Dermis microvascular lymphatic vessel endothelial cell (primary cell): ENCODE measurements around the gene UFC1. TPM values are rescaled to one million over a fixed set of nuclear protein-coding genes. Genes with fewer than 3 reads are reported as not detected.

Source experiments
- DNase-seq, 2 donors: peaks; one replicate each; pipeline versions ENCODE4 v3.0.0 to v3.0.0-alpha.2; 2010; ENCODE audit warnings: low read depth in 2 of 2
- total RNA-seq: library from RNA; depleted of rRNA; stranded (reverse); fragments of >200 nt; gene quantifications from 2 replicates; pipeline ENCODE4 v1.2.1, GENCODE V29; 2014

Gene UFC1
- total RNA-seq, 1 donor from 2014 or later: 108 TPM

DNA sequence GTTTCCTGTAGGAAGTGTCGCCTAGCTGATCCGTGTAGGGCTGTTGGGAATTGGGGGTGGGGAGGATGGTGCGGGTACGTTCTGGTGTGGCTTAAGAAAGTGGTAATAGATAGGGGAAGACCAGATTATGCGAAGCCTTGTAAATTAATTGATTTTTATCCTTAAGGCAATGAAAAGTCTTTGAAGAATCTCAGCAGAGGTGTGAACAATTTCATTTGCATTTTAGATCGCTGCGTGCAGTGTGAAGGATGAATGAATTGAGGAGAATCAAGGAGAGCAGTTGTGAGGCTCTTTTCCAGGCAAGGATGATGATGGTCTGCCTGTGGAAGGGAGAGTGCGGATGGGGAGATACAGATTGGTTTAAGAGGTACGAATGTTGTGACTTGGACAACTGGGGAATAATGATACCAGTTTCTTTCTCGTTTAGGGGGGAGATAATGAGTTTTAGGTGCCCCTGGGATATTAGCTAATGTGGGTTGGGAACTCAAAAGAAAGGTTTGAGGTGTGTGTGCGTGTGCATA is 20.5 kb upstream of the UFC1 start:
- DNase-seq: peak in 1 of 2 donors; percentile 17

DNA sequence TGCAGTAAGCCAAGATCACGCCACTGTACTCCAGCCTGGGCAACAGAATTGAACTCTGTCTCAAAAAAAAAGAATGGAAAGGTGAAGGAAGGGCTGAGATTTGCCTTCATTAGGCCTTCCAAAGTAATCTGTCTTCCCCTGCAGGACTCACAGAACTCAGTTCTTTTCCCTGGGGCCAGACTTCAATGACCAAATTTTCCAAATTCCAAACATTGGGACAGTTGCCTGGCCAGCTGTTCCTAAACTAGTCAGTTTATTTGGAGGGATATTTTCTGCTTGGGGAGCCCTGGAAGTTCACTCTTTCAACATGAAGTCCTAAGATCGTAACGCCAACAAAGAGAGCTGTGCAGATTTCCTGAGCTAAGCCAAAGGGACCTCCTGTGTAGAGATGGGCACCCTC is 15.9 kb upstream of the UFC1 start:
- no peak for DNase-seq

DNA sequence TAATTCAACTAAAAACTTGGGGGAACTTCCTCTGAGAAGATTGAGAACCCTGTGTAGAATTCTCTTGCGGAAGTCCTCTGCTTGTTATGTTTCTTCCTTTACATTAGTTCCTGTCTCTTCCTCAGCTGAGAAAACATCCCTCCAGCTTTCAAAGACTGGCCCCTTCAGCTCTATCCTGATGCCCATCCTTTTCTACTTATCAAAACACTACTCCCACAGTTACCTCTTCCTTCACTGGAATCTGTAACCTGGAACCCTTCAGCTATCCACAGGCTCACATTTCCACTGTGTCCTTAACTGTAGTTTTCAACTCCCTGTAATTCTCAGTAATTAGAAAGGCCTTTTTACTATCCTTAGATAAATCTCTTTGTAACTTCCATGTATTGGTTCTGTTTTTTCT is 15.3 kb upstream of the UFC1 start:
- no peak for DNase-seq

DNA sequence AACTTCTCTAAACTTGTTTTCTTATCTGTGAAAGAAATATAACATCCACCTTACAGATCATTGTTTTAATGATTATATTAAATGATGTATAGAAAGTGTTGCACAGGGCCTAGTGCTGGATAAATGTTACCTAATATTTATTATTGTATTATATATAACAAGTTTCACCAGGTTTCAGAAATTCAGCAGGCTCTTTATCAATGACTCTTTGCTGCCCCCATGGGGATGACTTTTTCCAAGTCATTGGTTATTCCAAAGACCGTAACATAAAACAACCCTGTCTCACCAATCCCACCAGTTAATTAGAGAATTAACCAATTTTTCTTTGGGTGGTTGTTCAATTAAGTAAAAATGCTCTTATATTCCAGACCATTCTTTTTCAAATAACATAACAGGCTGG is 14.0 kb upstream of the UFC1 start:
- peak; percentile 66 to 74 for DNase-seq

DNA sequence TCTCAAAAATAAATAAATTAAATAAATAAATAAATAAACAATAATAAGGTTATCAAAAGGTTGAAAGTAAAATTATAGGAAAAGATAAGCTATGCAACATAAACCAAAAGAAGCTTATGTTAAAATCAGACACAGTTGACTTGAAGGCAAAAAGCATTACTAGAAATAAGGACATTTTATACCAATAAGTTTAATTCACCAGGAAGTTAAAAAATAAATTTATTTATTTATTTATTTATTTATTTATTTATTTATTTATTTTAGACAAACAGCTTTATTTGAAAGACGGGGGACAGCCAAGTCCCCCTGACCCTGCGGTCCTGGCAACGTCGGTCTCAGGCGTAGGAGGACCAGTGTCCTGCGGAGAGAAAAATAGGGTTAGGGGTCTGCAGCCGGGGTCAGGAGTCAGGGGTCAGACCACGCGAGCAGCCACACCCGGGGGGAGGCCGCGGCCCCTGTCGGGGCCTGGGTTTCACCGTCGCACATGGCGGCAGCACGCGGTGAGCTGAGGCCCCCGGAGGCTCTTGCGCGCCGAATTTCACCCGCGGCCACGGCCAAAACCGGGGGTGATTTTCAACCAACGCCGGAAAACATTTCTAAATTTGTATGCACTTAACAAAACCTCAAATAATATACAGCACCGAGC is 12.9 kb upstream of the UFC1 start:
- DNase-seq: no peak

DNA sequence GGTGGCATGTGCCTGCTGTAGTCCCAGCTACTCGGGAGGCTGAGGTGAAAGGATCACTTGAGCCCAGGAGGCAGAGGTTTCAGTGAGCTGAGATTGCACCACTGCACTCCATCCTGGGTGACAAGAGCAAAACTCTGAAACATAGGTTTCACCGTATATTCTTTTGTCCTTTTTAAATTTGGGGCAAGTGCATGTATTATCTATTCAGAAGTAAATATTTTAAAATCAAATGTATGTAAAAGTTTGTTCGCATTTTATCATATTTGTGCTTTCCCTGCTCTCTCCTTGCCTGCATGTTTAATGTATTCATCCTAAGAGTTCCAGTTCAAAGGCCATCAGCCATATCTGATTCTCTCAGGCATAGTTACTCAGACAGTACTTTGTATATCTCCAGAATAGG is 7.9 kb upstream of the UFC1 start:
- DNase-seq: no peak

DNA sequence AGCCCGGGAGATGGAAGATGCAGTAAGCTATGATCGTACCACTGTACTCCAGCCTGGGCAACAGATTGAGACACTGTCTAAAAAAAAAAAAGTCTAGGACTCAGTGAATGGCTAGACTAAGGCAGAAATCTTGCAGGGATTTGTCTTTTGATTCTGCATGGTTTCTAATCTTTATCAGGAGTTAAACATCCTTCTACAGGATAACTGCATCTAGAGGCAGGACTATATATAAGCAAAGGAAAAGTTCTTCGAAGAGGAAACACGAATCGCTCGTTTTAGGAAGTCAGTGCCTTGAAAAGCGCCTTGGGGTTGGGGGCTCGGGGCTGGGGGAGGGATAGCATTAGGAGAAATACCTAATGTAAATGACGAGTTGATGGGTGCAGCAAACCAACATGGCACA is 602 bp upstream of the UFC1 start:
- DNase-seq: no peak

DNA sequence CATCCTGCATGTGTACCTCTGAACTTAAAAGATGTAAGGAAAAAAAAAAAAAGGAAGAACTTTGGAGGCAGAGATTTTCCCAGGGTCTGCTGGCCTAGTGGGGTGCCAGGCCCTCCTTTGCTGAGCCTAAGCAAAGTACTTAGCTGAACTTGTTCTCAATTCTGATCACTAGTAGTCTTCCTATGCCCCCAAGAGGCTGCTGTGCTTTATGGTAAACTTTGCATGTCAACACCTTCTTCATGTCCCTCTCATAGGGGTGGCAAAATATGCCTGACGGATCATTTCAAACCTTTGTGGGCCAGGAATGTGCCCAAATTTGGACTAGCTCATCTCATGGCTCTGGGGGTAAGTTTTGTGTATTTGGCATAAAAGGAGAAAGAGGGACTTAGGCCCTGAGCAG is 4.1 kb downstream of the UFC1 start:
- DNase-seq: no peak

DNA sequence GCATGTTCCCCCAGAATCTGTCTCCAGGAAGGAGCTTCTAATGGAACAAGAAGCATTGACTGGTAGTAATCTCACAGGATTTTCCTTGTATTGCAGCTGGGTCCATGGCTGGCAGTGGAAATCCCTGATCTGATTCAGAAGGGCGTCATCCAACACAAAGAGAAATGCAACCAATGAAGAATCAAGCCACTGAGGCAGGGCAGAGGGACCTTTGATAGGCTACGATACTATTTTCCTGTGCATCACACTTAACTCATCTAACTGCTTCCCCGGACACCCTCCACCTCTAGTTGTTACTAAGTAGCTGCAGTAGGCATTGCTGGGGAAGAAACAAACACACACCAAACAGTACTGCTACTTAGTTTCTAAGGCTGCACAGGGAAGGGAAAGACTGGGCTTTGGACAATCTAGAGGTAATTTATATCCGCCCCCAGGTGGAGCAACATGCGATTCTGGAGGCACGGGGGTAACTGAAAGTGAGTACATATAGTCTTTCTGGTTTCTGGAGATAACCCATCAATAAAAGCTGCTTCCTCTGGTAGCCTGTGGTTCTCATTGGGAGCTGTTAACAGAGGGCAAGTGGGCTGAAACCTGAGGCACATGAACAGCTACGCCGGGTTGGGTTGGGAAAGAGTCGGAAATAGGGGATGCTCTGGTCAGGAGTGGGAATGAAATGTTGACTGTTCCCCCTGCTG is 4.7 kb downstream of the UFC1 start:
- no peak for DNase-seq

DNA sequence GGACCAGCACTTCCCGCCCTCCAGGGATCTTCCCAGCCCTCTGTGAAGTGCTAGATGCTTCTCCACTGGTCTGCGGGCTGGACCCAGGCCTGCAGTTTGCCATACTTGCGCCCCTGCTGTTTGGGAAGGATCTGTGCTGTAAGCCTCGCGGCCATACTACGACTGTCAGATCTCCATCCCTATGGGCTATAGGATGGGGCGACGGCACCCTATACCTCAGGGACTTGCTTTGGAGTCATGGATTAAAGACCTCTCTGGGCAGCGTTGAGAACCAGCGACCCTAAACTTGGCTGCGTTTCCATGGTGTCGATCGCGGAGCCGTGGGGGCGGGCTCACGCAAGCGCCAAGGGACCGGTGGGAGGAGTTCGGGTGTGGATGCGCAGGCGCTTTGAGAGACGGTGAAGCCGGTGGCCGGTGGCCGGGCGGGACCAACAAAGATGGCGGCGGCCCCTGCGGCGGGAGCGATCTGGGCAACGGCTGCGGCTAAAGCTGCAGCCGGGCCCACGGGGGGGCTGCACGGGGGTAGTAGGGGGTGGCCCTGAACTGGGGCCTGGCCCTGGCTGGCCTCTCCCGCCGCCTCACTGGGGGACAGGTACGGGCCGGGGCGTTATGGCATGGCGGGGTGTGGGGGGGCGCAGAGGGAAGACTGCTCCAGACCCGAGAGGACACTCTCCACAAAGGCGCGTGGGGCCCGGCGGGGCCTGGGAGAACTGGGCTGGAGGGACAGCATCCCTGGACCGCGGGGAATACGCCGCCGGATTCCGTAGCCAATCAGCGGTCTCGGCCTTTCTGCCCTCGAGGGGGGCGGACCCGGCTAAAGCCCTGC is 5.5 kb downstream of the UFC1 start, which contains the start of gene USP21:
TSS of gene USP21 (plus strand) at position 414 of the 826 bp plus-strand sequence. CDS start 1,141 bp downstream, outside the sequence.
- peak; percentile 78 to 90 for DNase-seq

DNA sequence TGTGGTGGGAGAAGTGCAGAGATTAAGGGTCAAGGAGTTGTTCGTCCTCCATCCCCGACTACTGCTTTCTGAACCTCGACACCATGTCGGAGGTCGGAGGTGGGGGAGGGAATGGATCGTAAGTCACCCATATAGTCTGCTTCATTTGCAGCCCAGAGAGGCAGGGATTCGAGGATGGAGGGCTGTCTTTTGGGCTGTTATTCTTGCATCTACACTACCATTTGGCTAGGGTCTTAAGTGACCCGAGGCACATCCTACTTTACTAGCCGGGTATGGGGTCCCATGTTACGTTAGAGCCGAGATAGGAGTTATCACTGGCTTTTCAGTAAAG is 6.1 kb downstream of the UFC1 start:
- no peak for DNase-seq

DNA sequence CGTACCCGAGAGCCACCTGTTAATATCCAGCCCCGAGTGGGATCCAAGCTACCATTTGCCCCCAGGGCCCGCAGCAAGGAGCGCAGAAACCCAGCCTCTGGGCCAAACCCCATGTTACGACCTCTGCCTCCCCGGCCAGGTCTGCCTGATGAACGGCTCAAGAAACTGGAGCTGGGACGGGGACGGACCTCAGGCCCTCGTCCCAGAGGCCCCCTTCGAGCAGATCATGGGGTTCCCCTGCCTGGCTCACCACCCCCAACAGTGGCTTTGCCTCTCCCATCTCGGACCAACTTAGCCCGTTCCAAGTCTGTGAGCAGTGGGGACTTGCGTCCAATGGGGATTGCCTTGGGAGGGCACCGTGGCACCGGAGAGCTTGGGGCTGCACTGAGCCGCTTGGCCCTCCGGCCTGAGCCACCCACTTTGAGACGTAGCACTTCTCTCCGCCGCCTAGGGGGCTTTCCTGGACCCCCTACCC is 6.9 kb downstream of the UFC1 start:
- DNase-seq: no peak

DNA sequence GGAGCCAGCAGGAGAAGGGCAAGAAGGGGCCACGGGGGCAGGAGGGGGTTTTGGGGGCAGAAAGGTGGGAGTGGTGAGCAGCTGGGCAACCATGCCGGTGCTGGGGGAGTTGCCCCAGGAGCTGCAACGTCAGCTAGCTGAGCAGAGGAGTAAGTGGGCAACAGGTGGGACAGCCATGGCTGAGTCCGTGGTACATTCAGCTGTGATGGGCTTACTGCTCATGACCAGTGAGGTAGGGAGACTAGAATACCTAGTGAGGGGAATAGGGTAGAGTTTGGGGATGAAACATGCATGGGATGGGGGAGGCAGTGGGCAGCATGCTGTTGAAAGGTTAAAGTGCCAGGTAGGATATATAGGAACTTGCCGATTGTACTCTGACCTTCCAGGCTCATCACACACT is 7.9 kb downstream of the UFC1 start:
- no peak for DNase-seq

DNA sequence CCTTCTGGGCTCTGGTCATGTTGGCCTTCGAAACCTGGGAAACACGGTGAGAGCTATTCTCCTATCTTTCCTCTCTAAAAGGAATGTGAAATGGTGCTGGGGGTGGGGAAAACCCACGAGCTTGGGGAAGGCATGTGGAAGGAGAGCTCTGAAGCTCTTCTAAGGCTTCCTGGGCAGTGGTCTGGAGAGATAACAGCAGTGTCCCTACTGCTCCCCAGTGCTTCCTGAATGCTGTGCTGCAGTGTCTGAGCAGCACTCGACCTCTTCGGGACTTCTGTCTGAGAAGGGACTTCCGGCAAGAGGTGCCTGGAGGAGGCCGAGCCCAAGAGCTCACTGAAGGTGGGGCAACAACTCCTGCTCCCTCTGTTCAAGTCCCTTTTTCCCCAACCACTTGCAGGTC is 8.3 kb downstream of the UFC1 start:
- no peak for DNase-seq

DNA sequence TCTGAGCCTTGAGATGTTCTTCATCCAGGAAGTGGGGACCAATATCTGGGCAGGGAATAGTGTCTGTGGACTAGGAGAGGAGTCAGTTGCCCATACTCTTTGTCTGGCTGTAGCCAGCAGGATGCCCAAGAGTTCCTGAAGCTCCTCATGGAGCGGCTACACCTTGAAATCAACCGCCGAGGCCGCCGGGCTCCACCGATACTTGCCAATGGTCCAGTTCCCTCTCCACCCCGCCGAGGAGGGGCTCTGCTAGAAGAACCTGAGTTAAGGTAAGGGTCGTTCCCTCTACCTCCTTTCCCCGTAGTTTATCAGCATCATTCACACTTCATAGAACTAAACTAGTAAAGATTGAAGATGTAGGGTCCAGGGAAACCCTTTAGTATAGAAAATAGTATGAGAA is 9.0 kb downstream of the UFC1 start:
- DNase-seq: no peak

DNA sequence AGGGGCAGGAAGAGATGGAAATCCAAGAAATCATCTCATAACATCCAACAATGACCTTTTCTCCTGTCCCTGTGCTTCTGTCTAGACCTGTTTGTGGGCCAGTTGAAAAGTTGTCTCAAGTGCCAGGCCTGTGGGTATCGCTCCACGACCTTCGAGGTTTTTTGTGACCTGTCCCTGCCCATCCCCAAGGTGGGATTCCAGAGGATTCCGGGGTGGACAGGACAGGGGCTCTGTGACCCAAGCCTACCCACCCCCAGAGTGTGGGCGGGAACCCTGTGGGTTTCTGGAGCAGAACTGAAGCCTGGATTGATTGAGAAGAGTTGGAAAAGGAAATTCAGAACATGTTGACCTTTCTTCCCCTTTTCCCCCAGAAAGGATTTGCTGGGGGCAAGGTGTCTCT is 10.0 kb downstream of the UFC1 start:
- DNase-seq: no peak

DNA sequence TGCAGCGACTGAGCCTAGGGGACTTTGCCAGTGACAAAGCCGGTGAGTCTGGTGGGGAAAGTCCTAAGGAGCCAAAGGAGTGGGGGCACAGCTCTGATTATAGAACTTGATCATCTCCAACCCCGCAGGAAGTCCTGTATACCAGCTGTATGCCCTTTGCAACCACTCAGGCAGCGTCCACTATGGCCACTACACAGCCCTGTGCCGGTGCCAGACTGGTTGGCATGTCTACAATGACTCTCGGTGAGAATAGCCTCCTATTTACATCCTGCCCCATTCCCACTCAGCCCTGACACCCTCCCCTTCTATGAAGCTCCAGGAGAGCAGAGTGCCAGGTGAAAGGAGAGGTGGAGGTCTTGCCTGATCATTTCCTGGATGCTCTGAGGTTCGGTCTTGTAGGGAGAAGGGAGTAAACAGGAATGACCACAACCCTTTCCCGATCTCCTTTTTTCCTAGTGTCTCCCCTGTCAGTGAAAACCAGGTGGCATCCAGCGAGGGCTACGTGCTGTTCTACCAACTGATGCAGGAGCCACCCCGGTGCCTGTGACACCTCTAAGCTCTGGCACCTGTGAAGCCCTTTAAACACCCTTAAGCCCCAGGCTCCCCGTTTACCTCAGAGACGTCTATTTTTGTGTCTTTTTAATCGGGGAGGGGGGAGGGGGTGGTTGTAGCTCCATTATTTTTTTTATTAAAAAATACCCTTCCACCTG is 11.3 kb downstream of the UFC1 start:
- DNase-seq: no peak

DNA sequence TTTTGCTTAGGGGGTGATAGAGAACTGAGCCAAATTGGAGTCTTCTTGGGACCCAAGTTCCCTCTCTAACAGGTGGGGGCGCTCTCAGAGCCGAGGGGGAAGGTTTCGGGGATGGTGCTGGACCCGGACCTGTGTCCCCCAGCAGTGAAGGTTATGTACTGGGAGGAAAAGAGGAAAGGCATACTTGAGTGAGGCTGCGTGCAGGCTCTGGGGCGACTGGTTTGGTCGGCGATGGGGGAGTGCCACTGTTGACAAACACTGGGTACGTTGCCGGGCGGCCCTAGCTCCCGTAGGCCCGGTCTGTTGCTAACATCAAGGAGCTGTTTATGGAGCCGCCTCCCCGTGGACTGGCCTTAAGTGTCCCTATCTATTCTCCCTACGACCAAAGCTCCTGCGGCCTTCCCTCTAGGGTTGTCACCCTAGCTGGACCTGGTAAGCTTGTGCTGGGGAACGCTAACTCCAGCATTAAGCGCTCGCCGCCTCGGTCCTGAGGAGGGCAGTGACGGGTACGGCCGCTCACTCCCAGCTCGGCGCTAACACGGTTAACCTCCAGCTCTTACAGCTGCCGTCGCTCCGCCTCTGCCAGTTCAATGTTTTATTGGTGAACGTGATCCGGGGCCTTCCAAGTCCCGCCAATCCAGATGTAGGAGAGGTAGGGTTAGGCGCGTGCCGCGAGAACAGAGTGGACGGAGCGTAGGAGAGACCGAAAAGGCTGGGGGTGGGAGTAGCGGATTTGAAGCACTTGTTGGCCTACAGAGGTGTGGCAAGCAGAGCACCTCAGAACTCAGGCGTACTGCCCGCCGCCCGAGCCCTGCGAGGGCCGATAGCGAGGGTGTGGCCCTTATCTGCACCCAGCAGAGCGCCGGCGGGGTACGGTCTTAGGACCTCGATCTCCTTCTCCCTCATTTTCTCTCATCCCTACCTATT is 12.2 kb downstream of the UFC1 start, which contains the start of gene PPOX:
TSS of gene PPOX (plus strand) at position 685 of the 927 bp plus-strand sequence. CDS start 422 bp downstream, outside the sequence.
- DNase-seq: peak; percentile 98 to 99

DNA sequence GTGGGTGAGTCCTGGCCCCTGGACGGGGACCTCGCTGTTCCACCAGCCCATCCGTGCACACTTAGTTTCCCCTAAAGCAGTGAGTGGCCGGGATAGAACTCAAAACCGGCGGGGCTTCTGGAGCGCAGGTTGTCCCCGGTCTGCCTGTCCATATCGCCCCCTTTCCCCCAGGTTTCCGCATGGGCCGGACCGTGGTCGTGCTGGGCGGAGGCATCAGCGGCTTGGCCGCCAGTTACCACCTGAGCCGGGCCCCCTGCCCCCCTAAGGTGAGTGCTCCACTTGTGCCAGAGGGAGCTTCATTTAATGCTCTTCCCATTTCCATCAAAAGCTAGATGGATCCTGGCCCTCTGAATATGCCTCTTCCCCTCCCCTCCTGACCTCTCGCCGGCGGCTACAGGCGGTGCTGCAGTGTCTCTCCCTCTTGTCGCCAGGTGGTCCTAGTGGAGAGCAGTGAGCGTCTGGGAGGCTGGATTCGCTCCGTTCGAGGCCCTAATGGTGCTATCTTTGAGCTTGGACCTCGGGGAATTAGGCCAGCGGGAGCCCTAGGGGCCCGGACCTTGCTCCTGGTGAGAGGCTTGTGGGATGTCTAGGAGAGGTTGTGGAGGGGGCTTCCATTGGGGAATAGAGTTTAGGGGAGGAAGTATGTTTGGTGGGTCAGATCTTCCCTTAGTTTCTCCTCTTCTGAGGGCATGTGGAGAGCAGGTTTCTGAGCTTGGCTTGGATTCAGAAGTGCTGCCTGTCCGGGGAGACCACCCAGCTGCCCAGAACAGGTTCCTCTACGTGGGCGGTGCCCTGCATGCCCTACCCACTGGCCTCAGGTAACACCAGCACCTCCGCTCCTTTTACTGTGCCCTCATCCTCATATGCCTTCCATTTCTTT is 13.1 kb downstream of the UFC1 start:
- DNase-seq: peak in 1 of 2 donors; percentile 17
